A549 (cell line): ENCODE measurements around the gene P2RY13. TPM values are rescaled to one million over a fixed set of nuclear protein-coding genes. Genes with fewer than 3 reads are reported as not detected.

Experiments
- ATAC-seq, 2 experiments: fragments of 200-7000 bp in 1 of 2; fragments of >200 bp in 1 of 2; cut with Nextera tagmentation in 1 of 2; cut with Tn5 transposase in 1 of 2; 3 replicates each; pipeline versions ENCODE4 v1.8.0 to v1.9.1; 2018 to 2020; ENCODE audit warnings: mild to moderate bottlenecking in 1 of 2, moderate library complexity in 1 of 2
- CTCF ChIA-PET: fragments of 300-600 bp; sonication (Branson Sonifier 250); formaldehyde crosslinking; extraction: SDS; loops from one replicate; lab custom pipeline; 2021; ENCODE audit warnings: antibody characterized with exemption, inconsistent platforms; lab: Yijun Ruan, JAX
- POLR2A ChIA-PET: fragments of 350-600 bp; formaldehyde crosslinking; extraction: SDS; loops from one replicate; lab custom pipeline; 2021; ENCODE audit warnings: antibody characterized with exemption, inconsistent platforms; lab: Yijun Ruan, JAX
- DNase-seq, 2 experiments: peaks; one replicate each; pipeline versions ENCODE4 v3.0.0 to v3.0.0-alpha.2; 2011 to 2016; ENCODE audit warnings: low read depth in 1 of 2, low spot score in 1 of 2
- FAIRE-seq: peaks from 2 replicates; lab custom pipeline; 2011; peaks lifted over from hg19 to GRCh38; lab: Jason Lieb, UNC
- H3K27ac ChIP-seq, 2 experiments: fragments of >200 bp; sonication (Bioruptor Twin); formaldehyde crosslinking; 3 replicates each; pipeline ENCODE4 v1.5.1; 2016 to 2017
- H3K4me1 ChIP-seq: fragments of >200 bp; sonication (Bioruptor Twin); formaldehyde crosslinking; 3 replicates; pipeline ENCODE4 v1.6.1; 2016
- H3K4me2 ChIP-seq: fragments of >200 bp; sonication (Bioruptor Twin); formaldehyde crosslinking; 3 replicates; pipeline ENCODE4 v1.6.1; 2016
- H3K4me3 ChIP-seq: fragments of >200 bp; sonication (Bioruptor Twin); formaldehyde crosslinking; 3 replicates; pipeline ENCODE4 v1.5.1; 2016
- H3K9me3 ChIP-seq: fragments of >200 bp; sonication (Bioruptor Twin); formaldehyde crosslinking; 3 replicates; pipeline ENCODE4 v1.6.1; 2016
- BHLHE40 ChIP-seq: IDR thresholded peaks from 2 replicates; pipeline ENCODE4 v1.6.1; 2012; ENCODE audit warnings: low read depth, low read length, inconsistent platforms
- CHD2 ChIP-seq: fragments of 150-350 bp; IDR thresholded peaks from 2 replicates; pipeline ENCODE4 v1.6.1; 2014; ENCODE audit warnings: low read length; ENCODE audit not compliant: partially characterized antibody
- CHD4 ChIP-seq: fragments of 200-600 bp; sonication (generic); IDR thresholded peaks from 2 replicates; pipeline ENCODE4 v1.6.1; 2016; ENCODE audit warnings: antibody characterized with exemption, mild to moderate bottlenecking, borderline replicate concordance
- EHMT2 ChIP-seq: fragments of 200-600 bp; sonication (generic); IDR thresholded peaks from 2 replicates; pipeline ENCODE4 v1.6.1; 2016; ENCODE audit warnings: antibody characterized with exemption, low read depth, mild to moderate bottlenecking, moderate library complexity
- ESRRA ChIP-seq: fragments of 150-350 bp; IDR thresholded peaks from 2 replicates; pipeline ENCODE4 v1.6.1; 2014; ENCODE audit warnings: mild to moderate bottlenecking, low read length, borderline replicate concordance
- HDAC2 ChIP-seq: fragments of 200-600 bp; sonication (generic); IDR thresholded peaks from 2 replicates; pipeline ENCODE4 v1.6.1; 2016
- HEYL ChIP-seq: fragments of 250-450 bp; sonication (Bioruptor Pico); IDR thresholded peaks from 2 replicates; pipeline ENCODE4 v1.8.0; 2021; ENCODE audit warnings: mild to moderate bottlenecking, moderate library complexity
- HOXB5 ChIP-seq: fragments of 250-450 bp; sonication (Bioruptor Pico); IDR thresholded peaks from 2 replicates; pipeline ENCODE4 v1.5.0; 2020; ENCODE audit warnings: mild to moderate bottlenecking, moderate library complexity
- KDM5A ChIP-seq: fragments of 200-600 bp; sonication (generic); IDR thresholded peaks from 2 replicates; pipeline ENCODE4 v1.6.1; 2016; ENCODE audit warnings: antibody characterized with exemption, mild to moderate bottlenecking
- MAZ ChIP-seq: fragments of 150-350 bp; IDR thresholded peaks from 2 replicates; pipeline ENCODE4 v1.6.1; 2014; ENCODE audit warnings: antibody characterized with exemption, low read depth, low read length, borderline replicate concordance
- NR3C1 ChIP-seq: fragments of >200 bp; sonication (Bioruptor Twin); formaldehyde crosslinking; IDR thresholded peaks from 3 replicates; pipeline ENCODE4 v1.6.1; 2017
- RAD21 ChIP-seq, 2 experiments: fragments of >200 bp in 1 of 2; sonication (Bioruptor Twin) in 1 of 2; formaldehyde crosslinking in 1 of 2; IDR thresholded peaks in 1 of 2; conservative IDR thresholded peaks in 1 of 2; 2 replicates in 1 of 2; 3 replicates in 1 of 2; pipeline ENCODE4 v1.6.1; 2012 to 2018; ENCODE audit warnings: inconsistent platforms in 1 of 2
- RARB ChIP-seq: fragments of 250-450 bp; sonication (Bioruptor Pico); IDR thresholded peaks from 2 replicates; pipeline ENCODE4 v1.8.0; 2021; ENCODE audit warnings: mild to moderate bottlenecking, moderate library complexity
- RCOR1 ChIP-seq: fragments of 150-350 bp; IDR thresholded peaks from 2 replicates; pipeline ENCODE4 v1.6.1; 2014; ENCODE audit warnings: antibody characterized with exemption, low read length, low read depth
- SMC3 ChIP-seq: fragments of >200 bp; sonication (Bioruptor Twin); formaldehyde crosslinking; IDR thresholded peaks from 3 replicates; pipeline ENCODE4 v1.6.1; 2018; ENCODE audit warnings: inconsistent platforms
- TP53 ChIP-seq: fragments of 250-450 bp; sonication (Bioruptor Pico); IDR thresholded peaks from 2 replicates; pipeline ENCODE4 v1.5.0; 2021; ENCODE audit warnings: mild to moderate bottlenecking, moderate library complexity
- WGBS: methylation state at CpG from one replicate; pipeline ENCODE4 v1.1.6; 2017; ENCODE audit errors: missing lambda C conversion rate; 5-methylcytosine and 5-hydroxymethylcytosine counted together
- polyA plus RNA-seq, 4 experiments: library from polyadenylated mRNA; depleted of rRNA in 3 of 4; stranded (reverse); fragments of >200 nt; fragmentation: RNase III in 1 of 4; extraction: RNeasy Plus Mini Kit Qiagen cat#74134 plus additional on column Dnase treatment in 1 of 4; gene quantifications; 2 replicates in 3 of 4; 3 replicates in 1 of 4; pipeline ENCODE4 v1.2.3, GENCODE V29; 2011 to 2017
- TF ChIP-seq, protein P1 (sequence below): fragments of 250-450 bp; sonication (Bioruptor Pico); IDR thresholded peaks from 2 replicates; pipeline ENCODE4 v1.5.0; 2021; ENCODE audit warnings: mild to moderate bottlenecking, moderate library complexity, borderline replicate concordance
- TF ChIP-seq, protein P2 (sequence below): IDR thresholded peaks from 2 replicates; pipeline ENCODE4 v1.6.1; 2012
- TF ChIP-seq, protein P3 (sequence below): fragments of >200 bp; sonication (Bioruptor Twin); formaldehyde crosslinking; IDR thresholded peaks from 3 replicates; pipeline ENCODE4 v1.6.1; 2016
- TF ChIP-seq, protein P4 (sequence below): fragments of >200 bp; sonication (Bioruptor Twin); formaldehyde crosslinking; IDR thresholded peaks from 2 replicates; pipeline ENCODE4 v1.6.1; 2016
- TF ChIP-seq, protein P5 (sequence below): fragments of >200 bp; sonication (Bioruptor Twin); formaldehyde crosslinking; IDR thresholded peaks from 3 replicates; pipeline ENCODE4 v1.5.1; 2016

P2RY13 gene
- polyA plus RNA-seq, 2 of the 4 experiments (the other 2 are of a cell fraction), result not detected

DNA sequence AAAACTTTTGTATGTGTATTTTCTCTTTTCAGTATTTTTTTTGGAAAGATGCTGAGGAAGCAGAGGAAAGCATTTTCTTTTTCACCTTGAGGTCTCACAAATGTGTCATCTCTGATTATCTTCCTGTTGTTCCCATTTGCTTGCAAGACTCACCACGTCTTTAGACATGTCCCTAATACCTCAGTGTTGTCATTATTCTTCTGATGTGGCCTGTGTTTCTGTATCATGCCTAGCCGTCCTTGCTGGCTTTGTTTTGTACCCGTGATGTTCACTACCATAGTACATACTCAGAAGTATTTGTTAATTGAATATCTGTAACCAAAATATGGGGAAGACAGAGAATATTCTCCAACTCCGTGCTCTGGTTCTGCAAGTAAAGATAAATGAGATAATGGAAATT is 46.0 kb downstream of the P2RY13 start:
- FAIRE-seq, result no peak
- H3K4me3 ChIP-seq, result no peak overlapping the region
- ChIA-PET CTCF (interaction anchor here (1.0 to 9.3 kb wide), 11 partner anchors 15 to 630 kb away, joined by 3 to 161 read pairs (median 10); no protein-coding TSS in a partner anchor), POLR2A (no interaction called here)
- H3K27ac ChIP-seq, result no peak overlapping the region
- DNase-seq, result no peak
- H3K9me3 ChIP-seq, result no peaks in the 10 kb centered on the region
- TF ChIP-seq CHD4 (no peak), HDAC2 (no peak), BHLHE40 (no peak), CHD2 (no peak), NR3C1 (no peak), RCOR1 (no peak), EHMT2 (no peak), RAD21 (conservative IDR thresholded peaks at IDR 0.05 in 1 of 2, IDR thresholded peaks at IDR 0.05 in 1 of 2) (no peak), TP53 (no peak), SMC3 (no peak), MAZ (no peak), RARB (CRISPR knock-in tag) (no peak), KDM5A (no peak), HEYL (CRISPR knock-in tag) (no peak), HOXB5 (CRISPR knock-in tag) (no peak), ESRRA (no peak)
- TF ChIP-seq, protein P1, sequence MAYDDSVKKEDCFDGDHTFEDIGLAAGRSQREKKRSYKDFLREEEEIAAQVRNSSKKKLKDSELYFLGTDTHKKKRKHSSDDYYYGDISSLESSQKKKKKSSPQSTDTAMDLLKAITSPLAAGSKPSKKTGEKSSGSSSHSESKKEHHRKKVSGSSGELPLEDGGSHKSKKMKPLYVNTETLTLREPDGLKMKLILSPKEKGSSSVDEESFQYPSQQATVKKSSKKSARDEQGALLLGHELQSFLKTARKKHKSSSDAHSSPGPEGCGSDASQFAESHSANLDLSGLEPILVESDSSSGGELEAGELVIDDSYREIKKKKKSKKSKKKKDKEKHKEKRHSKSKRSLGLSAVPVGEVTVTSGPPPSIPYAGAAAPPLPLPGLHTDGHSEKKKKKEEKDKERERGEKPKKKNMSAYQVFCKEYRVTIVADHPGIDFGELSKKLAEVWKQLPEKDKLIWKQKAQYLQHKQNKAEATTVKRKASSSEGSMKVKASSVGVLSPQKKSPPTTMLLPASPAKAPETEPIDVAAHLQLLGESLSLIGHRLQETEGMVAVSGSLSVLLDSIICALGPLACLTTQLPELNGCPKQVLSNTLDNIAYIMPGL (CRISPR knock-in tag), result no peak
- TF ChIP-seq, protein P2, sequence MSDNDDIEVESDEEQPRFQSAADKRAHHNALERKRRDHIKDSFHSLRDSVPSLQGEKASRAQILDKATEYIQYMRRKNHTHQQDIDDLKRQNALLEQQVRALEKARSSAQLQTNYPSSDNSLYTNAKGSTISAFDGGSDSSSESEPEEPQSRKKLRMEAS, result no peak
- TF ChIP-seq, protein P3, sequence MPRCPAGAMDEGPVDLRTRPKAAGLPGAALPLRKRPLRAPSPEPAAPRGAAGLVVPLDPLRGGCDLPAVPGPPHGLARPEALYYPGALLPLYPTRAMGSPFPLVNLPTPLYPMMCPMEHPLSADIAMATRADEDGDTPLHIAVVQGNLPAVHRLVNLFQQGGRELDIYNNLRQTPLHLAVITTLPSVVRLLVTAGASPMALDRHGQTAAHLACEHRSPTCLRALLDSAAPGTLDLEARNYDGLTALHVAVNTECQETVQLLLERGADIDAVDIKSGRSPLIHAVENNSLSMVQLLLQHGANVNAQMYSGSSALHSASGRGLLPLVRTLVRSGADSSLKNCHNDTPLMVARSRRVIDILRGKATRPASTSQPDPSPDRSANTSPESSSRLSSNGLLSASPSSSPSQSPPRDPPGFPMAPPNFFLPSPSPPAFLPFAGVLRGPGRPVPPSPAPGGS, result no peak
- TF ChIP-seq, protein P4, sequence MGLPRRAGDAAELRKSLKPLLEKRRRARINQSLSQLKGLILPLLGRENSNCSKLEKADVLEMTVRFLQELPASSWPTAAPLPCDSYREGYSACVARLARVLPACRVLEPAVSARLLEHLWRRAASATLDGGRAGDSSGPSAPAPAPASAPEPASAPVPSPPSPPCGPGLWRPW, result no peak
- ATAC-seq, result peak in 1 of 2 experiments; percentile 39; a peak in 1 of 6 replicates
- H3K4me2 ChIP-seq, result no peak overlapping the region; the same call in 2 of the 3 replicates
- peaks cover 11% of the 10 kb centered on the region; the same call in 2 of the 3 replicates for H3K4me1 ChIP-seq
- 44% methylated on average over 4 of the region's 4 CpGs for WGBS

DNA sequence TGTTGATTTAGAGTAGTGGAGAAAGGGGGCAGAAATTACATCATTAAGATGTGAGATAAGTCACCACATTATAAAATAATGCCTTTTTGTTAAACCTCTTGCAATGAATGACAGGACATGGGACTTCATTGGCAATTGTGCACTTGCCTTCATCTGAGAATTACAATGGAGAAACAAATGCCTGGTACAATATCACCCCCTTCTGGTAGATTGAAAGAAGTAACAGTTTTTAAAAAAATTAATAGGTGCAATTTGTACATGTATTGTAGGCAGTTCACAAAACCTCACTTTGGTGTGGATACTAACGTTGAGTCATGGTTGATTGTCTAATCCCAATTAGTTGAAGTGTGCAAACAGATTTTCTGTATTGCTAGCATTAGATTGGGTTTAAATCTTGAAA is 46.4 kb downstream of the P2RY13 start:
- 2% methylated on average over 1 of the region's 1 CpG for WGBS
- DNase-seq, result peak; percentile 60 to 63
- H3K27ac ChIP-seq, result no peak overlapping the region
- no peak for FAIRE-seq
- peak; percentile 88 to 89 for TF ChIP-seq RAD21 (conservative IDR thresholded peaks at IDR 0.05 in 1 of 2, IDR thresholded peaks at IDR 0.05 in 1 of 2)
- TF ChIP-seq SMC3, result peak; percentile 89
- TF ChIP-seq, protein P1 (CRISPR knock-in tag), result no peak
- TF ChIP-seq, protein P5, sequence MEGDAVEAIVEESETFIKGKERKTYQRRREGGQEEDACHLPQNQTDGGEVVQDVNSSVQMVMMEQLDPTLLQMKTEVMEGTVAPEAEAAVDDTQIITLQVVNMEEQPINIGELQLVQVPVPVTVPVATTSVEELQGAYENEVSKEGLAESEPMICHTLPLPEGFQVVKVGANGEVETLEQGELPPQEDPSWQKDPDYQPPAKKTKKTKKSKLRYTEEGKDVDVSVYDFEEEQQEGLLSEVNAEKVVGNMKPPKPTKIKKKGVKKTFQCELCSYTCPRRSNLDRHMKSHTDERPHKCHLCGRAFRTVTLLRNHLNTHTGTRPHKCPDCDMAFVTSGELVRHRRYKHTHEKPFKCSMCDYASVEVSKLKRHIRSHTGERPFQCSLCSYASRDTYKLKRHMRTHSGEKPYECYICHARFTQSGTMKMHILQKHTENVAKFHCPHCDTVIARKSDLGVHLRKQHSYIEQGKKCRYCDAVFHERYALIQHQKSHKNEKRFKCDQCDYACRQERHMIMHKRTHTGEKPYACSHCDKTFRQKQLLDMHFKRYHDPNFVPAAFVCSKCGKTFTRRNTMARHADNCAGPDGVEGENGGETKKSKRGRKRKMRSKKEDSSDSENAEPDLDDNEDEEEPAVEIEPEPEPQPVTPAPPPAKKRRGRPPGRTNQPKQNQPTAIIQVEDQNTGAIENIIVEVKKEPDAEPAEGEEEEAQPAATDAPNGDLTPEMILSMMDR, result peak; percentile 85
- TF ChIP-seq, all 56 proteins: peak for 3
- Histone ChIP-seq H3K9me3 (no peaks in the 10 kb centered on the region), H3K4me1 (peaks cover 11% of the 10 kb centered on the region; the same call in 2 of the 3 replicates), H3K4me2 (no peak overlapping the region), H3K4me3 (no peak overlapping the region)
- peak; percentile 63 to 85; a peak in 3 of 6 replicates for ATAC-seq
- ChIA-PET POLR2A (no interaction called here), CTCF (interaction anchor here (0.6 to 9.3 kb wide), 27 partner anchors 10 to 570 kb away, joined by 3 to 161 read pairs (median 5); no protein-coding TSS in a partner anchor)
